NCI-H526 treated with DMSO at 0.1 percent for 48 hours (cell line): ENCODE data around the gene CYP2S1.
"Not testable (repeated sequence)": the region's sequence is repeated elsewhere in the genome, so short reads cannot be mapped to it uniquely, and the experiment has no call there.

Experiments used
- DNase-seq: peaks from one replicate; lab custom pipeline; 2025; lab: John Stamatoyannopoulos, UW

Gene CYP2S1

GRCh38 chr19:41226053-41226873 is 33.2 kb downstream of the CYP2S1 start:
- DNase-seq: no peak

GRCh38 chr19:41226874-41227390 is 33.9 kb downstream of the CYP2S1 start:
- no peak for DNase-seq

- no peak for DNase-seq
Observed at GRCh38 chr19:41228486-41228885, 35.5 kb downstream of the CYP2S1 start.

DNA sequence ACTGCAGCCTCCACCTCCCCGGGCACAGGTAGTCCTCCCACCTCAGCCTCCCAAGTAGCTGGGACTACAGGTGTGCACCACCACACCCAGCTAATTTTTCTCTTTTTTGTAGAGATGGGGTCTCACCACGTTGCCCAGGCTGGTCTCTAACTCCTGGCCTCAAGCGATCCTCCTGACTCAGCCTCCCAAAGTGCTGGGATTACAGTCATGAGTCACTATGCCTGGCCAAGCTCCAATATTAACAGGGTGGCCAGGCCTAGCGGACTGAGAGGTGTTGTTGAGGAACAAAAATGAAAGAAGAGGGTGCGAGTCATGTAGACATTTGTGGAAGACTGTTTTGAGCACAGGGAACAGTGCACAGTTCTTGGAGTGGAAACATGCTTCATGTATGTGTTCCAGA is 36.3 kb downstream of the CYP2S1 start:
- not testable (repeated sequence) for DNase-seq

DNA sequence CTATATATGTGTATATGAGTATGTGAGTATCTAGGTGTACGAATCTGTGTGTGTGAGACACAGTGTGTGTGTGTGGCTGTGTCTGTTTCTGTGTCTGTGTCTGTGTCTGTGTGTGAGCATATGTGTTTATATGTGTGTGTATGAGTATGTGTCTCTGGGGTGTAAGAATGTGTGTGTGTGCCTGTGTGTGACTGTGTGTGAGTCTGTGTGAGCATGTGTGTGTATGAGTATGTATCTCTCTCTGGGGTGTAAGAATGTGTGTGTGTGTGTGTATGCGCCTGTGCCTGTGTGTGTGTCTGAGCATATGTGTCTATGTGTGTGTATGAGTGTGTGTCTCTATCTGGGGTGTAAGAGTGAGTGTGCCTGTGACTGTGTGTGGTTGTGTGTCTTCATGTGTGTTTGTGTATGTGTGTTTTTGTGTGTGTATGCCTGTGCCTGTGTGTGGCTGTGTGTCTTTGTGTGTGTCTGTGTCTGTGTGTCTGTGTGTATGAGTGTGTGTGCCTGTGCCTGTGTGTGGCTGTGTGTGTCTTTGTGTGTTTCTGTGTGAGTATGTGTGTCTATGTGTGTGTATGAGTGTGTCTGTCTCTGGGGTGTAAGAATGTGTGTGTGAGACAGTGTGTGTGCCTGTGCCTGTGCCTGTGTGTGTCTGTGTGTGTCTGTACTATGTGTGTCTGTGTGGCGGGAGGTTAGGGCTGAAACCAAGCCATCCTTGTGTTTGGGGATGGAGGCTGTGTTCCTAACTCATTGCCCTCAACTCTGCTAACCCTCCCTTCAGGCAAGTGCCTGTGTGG is 37.2 kb downstream of the CYP2S1 start:
- no peak for DNase-seq

DNA sequence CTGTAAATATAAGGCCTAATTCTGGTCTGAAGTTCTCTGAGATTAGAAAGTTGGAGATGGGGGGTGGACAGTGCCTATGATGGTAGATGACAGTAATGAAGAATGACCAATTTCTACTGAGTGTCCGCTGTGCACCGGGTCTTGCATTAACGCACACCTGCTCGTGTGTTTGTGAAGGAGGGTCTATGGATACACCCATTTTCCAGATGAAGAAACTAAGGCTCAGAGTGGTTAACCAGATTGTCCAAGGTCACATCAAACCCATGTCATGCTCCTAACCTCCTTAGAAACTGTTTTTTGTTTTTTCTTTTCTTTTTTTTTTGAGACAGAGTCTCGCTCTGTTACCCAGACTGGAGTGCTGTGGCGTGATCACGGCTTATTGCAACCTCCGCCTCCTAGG is 39.7 kb downstream of the CYP2S1 start:
- no peak for DNase-seq

DNA sequence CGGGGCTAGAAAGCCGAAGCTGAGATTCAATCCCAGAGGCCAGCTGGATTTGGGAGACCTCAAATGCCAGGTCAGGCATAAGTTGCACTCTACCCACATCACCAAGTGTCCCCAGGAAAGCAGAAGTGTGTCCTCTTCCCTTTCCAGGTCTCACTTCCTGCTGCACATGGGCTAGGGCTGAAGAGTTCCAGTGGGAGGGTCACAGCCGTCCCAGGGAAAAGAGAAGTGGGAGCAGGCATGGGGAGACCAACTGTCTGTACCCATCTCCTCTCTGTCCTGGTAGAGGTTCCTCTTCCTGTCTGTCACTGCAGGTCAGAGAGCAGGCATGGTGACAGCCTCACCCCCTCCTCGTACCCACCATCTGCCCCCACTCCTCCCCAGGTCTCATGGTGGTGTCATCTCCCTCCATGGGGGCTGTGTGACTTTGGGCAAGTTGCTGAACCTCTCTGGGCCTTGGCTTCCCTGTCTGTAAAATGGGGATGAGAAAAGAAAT is 40.8 kb downstream of the CYP2S1 start:
- no peak for DNase-seq

DNA sequence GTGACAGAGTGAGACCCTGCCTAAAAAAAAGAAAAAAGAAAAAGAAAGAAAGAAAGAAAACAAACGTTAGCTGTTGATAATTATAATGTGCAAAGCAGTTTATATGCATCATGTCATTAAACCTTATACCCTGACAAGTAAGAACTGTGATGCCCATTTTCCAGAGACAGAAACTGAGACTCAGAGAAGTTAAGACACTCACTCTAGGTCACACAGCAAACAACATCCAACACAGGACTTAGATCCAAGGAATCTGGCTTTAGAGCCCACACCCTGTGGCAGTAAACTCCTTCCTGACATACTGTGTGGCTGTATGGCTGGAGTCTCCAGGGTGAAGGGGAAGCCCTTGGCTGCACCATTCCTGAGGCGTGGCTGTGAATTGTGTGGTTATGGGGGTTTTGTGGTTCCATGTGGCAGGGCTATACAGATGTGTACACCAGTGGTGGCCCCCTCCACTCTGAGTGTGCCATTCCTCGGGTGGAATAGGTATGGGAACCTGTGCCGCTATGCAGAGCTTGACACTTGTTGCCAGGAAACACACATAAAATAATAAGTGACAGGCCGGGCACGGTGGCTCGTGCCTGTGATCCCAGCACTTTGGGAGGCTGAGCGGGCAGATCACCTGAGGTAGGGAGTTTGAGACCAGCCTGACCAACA is 41.6 kb downstream of the CYP2S1 start:
- no peak for DNase-seq

- no peak for DNase-seq
Observed at GRCh38 chr19:41235480-41235879, 42.5 kb downstream of the CYP2S1 start.

DNA sequence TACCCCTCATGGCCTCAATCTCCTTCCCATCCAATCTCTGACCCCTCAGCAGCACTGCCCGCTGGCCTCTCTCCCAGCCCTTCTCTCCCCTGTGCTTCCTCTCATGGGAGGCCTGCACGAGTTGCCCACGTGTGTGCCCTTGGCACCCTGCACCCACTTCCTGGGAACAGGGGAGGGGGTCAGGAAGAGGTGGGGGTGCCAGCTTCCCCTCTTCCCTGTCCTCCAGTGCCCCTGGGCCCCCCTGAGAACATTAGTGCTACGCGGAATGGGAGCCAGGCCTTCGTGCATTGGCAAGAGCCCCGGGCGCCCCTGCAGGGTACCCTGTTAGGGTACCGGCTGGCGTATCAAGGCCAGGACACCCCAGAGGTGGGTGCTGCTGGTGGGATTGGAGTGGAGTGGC is 45.2 kb downstream of the CYP2S1 start:
- DNase-seq: no peak

DNA sequence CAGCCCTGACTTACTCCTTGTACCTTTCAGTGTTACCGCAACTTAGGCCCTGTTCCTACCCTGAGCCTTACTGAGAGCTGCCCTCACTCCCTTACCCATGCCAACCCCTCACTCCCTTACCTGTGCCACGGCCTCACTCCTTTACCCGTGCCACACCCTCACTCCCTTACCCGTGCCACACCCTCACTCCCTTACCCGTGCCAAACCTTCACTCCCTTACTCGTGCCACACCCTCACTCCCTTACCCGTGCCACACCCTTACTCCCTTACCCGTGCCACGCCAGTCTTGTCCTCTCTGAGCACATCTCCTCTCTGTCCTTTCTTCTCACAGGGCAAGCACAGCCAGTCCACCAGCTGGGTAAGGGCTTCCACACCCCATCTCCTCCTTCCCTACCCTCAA is 46.3 kb downstream of the CYP2S1 start:
- no peak for DNase-seq

- DNase-seq: no peak
Observed at GRCh38 chr19:41239961-41240574, 47.0 kb downstream of the CYP2S1 start.

- DNase-seq: no peak
Observed at GRCh38 chr19:41241859-41242258, 48.8 kb downstream of the CYP2S1 start.

DNA sequence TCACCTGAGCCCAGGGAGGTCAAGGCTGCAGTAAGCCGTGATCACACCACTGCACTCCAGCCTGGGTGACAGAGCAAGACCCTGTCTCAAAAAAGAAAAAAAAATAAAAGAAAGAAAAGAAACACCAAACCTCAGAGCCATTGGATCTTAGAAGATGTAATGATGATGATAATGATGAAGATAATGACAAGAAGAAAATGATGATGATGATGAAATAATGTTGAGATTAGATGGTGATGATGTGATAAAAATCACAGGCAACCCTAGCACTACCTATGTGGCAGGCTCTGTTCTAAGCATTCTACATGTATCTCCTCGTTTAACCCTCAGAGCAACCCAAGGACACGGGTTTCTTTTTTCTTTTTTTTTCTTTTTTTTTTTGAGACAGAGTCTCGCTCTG is 51.1 kb downstream of the CYP2S1 start:
- no peak for DNase-seq

- DNase-seq: no peak
Observed at GRCh38 chr19:41245843-41246242, 52.8 kb downstream of the CYP2S1 start.

DNA sequence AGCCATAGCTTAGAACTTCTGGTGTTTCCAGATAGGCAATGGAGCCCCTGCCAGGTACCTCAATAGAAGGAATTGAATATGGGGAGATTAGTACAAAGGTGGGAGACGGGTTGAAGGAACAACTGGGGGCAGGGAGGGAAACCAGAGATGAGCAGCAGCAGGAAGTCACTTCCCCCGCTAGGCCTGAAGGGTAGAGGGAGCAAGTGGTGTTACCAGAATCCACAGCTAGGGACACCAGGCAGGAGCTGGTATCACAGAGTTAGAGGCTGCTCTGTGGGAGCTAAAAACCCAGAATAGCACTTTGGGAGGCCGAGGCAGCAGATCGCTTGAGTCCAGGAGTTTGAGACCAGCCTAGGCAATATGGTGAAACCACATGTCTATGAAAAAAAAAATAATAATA is 55.9 kb downstream of the CYP2S1 start:
- no peak for DNase-seq

- DNase-seq: no peak
Observed at GRCh38 chr19:41249707-41250423, 56.8 kb downstream of the CYP2S1 start.

- no peak for DNase-seq
Observed at GRCh38 chr19:41253660-41254059, 60.6 kb downstream of the CYP2S1 start.

- DNase-seq: no peak
Observed at GRCh38 chr19:41255171-41255570, 62.2 kb downstream of the CYP2S1 start.
